Upper lobe of left lung (tissue), 4 donors: ENCODE results near the gene WDR75.

Experiments used
- CTCF ChIP-seq, 6 experiments: fragments of 450-650 bp in 4 of 6; fragments of 200-600 bp in 2 of 6; sonication (generic) in 2 of 6; IDR thresholded peaks; one replicate each; pipeline ENCODE4 v1.5.1; 2016 to 2019; ENCODE audit warnings: antibody characterized with exemption in 6 of 6
- POLR2A ChIP-seq, 4 donors: fragments of 450-650 bp; IDR thresholded peaks; one replicate each; pipeline ENCODE4 v1.5.1; 2016 to 2017; ENCODE audit warnings: antibody characterized with exemption in 4 of 4, mild to moderate bottlenecking in 2 of 4

DNA sequence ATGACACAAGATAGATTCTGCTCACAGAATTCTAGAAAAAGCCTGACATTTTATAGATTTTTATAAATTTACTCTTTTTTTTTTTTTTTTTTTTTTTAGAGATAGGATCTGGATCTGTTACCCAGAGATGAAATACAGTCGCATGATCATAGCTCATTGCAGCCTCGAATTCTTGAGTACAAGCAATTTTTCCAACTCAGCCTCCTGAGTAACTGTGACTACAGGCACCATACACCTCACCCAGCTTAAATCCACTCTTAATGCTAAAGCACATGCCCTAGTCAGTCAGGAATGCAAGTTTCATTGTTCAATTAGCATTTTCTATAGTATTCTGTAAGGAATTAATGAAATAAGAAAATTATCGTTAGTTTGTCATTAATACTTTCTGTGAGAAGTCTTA lies 32.1 kb upstream of the WDR75 start:
- TF ChIP-seq POLR2A (IDR thresholded peaks at IDR 0.05) = no peak
- TF ChIP-seq CTCF (IDR thresholded peaks at IDR 0.05) = no peak
